Naive thymus-derived CD4-positive, alpha-beta T cell (primary cell): Measurements from ENCODE around the gene PLEKHM3. TPM values are rescaled to one million over a fixed set of nuclear protein-coding genes. Genes with fewer than 3 reads are reported as not detected.

ENCODE experiments used
- ATAC-seq: fragments of 150-1000 bp; cut with Tn5 transposase; 2 replicates; pipeline ENCODE4 v1.10.0; 2021; ENCODE audit warnings: mild to moderate bottlenecking, moderate library complexity
- CTCF ChIA-PET: fragments of 350-600 bp; sonication (Branson Sonifier 250); formaldehyde crosslinking; loops from one replicate; lab custom pipeline; 2021; ENCODE audit warnings: antibody characterized with exemption; lab: Charles Lee
- POLR2A ChIA-PET: fragments of 350-600 bp; sonication (Branson Sonifier 250); formaldehyde crosslinking; loops from one replicate; lab custom pipeline; 2021; ENCODE audit warnings: antibody characterized with exemption, inconsistent platforms; lab: Charles Lee
- DNase-seq, 9 donors: peaks; one replicate each; pipeline versions ENCODE4 v3.0.0 to v3.0.0-alpha.2; 2020 to 2022; ENCODE audit warnings: mixed read lengths in 1 of 9
- H3K27ac ChIP-seq: one replicate; pipeline ENCODE4 v1.7.0; 2013; ENCODE audit warnings: mild to moderate bottlenecking, low read depth, low read length, moderate library complexity
- H3K27me3 ChIP-seq, 2 donors: one replicate each; pipeline ENCODE4 v1.7.0; 2013; ENCODE audit warnings: low read length in 2 of 2, mild to moderate bottlenecking in 2 of 2, moderate library complexity in 2 of 2; ENCODE audit not compliant: control insufficient read depth in 2 of 2, insufficient read depth in 2 of 2
- H3K36me3 ChIP-seq, 3 experiments: 1 replicate in 2 of 3; 2 replicates in 1 of 3; pipeline ENCODE4 v1.7.0; 2013; ENCODE audit warnings: low read length in 3 of 3, mild to moderate bottlenecking in 3 of 3, moderate library complexity in 1 of 3; ENCODE audit not compliant: insufficient read depth in 3 of 3, control insufficient read depth in 2 of 3
- H3K4me1 ChIP-seq, 2 donors: one replicate each; pipeline ENCODE4 v1.7.0; 2013; ENCODE audit warnings: low read length in 2 of 2, mild to moderate bottlenecking in 2 of 2, moderate library complexity in 1 of 2; ENCODE audit not compliant: control insufficient read depth in 2 of 2, insufficient read depth in 2 of 2
- H3K4me3 ChIP-seq: 2 replicates; pipeline ENCODE4 v1.7.0; 2013; ENCODE audit warnings: mild to moderate bottlenecking, low read length
- H3K9me3 ChIP-seq, 3 experiments: 1 replicate in 2 of 3; 2 replicates in 1 of 3; pipeline ENCODE4 v1.7.0; 2013; ENCODE audit warnings: low read length in 3 of 3; ENCODE audit not compliant: control insufficient read depth in 2 of 3
- H3K27ac Mint-ChIP-seq, 9 donors: one replicate each; pipeline ENCODE4 v1.8.0; 2020 to 2022; ENCODE audit warnings: mixed read lengths in 9 of 9, mild to moderate bottlenecking in 8 of 9, moderate library complexity in 5 of 9, inconsistent platforms in 2 of 9
- H3K27me3 Mint-ChIP-seq, 5 donors: one replicate each; pipeline ENCODE4 v1.8.0; 2021 to 2022; ENCODE audit warnings: mixed read lengths in 5 of 5, mild to moderate bottlenecking in 1 of 5
- H3K36me3 Mint-ChIP-seq, 5 donors: one replicate each; pipeline ENCODE4 v1.8.0; 2020 to 2022; ENCODE audit warnings: mixed read lengths in 5 of 5, mild to moderate bottlenecking in 3 of 5, inconsistent platforms in 1 of 5
- H3K4me1 Mint-ChIP-seq, 7 donors: one replicate each; pipeline ENCODE4 v1.8.0; 2020 to 2022; ENCODE audit warnings: mixed read lengths in 7 of 7, mild to moderate bottlenecking in 3 of 7, inconsistent platforms in 1 of 7
- H3K4me3 Mint-ChIP-seq, 10 donors: one replicate each; pipeline ENCODE4 v1.8.0; 2020 to 2022; ENCODE audit warnings: mild to moderate bottlenecking in 10 of 10, mixed read lengths in 10 of 10, moderate library complexity in 6 of 10, inconsistent platforms in 2 of 10
- H3K9me3 Mint-ChIP-seq, 11 donors: one replicate each; pipeline ENCODE4 v1.8.0; 2020 to 2022; ENCODE audit warnings: mixed read lengths in 11 of 11, mild to moderate bottlenecking in 4 of 11, inconsistent platforms in 1 of 11, moderate library complexity in 1 of 11
- intact Hi-C, 2 donors: fragments of 100-400 bp; cut with micrococcal nuclease; formaldehyde crosslinking; loops; one replicate each; pipeline ENCODE4 v1.15.1; 2023
- polyA plus RNA-seq, 2 donors: library from polyadenylated mRNA; unstranded; fragments of 300-500 nt; fragmentation: Illumina TruSeq; gene quantifications; one replicate each; pipeline ENCODE4 v1.2.3, GENCODE V29; 2021
- total RNA-seq, 6 experiments: library from RNA in 5 of 6; stranded (reverse) in 5 of 6; gene quantifications; 1 replicate in 5 of 6; 2 replicates in 1 of 6; pipeline ENCODE4 v1.2.3 and lab custom pipeline; 2021 to 2026

The PLEKHM3 gene
- total and polyA plus RNA-seq, 7 experiments from 2014 or later: 3.8 to 19.4 (median 13.8) TPM

GRCh38 chr2:207819021-207819797 lies 206.1 kb downstream of the PLEKHM3 start:
- H3K9me3 Mint-ChIP-seq: peaks cover 0 to 2% (median 0%) of the 10 kb centered on the region in 11 donors

GRCh38 chr2:207816546-207816945 lies 208.8 kb downstream of the PLEKHM3 start:
- Histone ChIP-seq H3K4me1 (no peaks in the 10 kb centered on the region), H3K4me3 (no peak overlapping the region), H3K36me3 (no peaks in the 10 kb centered on the region), H3K27ac (no peak overlapping the region), H3K9me3 (no peaks in the 10 kb centered on the region), H3K27me3 (no peaks in the 10 kb centered on the region)
- ChIA-PET CTCF (no interaction called here), POLR2A (no interaction called here)
- intact Hi-C loops: no loop called here
- H3K27me3 Mint-ChIP-seq: peaks cover 0 to 4% (median 0%) of the 10 kb centered on the region in 5 donors
- peaks cover 0 to 2% (median 0%) of the 10 kb centered on the region in 11 donors for H3K9me3 Mint-ChIP-seq
- ATAC-seq: no peak
- H3K36me3 Mint-ChIP-seq: peaks cover 0 to 12% (median 0%) of the 10 kb centered on the region in 5 donors
- H3K4me1 Mint-ChIP-seq: peaks cover 0 to 2% (median 0%) of the 10 kb centered on the region in 7 donors
- H3K4me3 Mint-ChIP-seq: no peak overlapping the region
- H3K27ac Mint-ChIP-seq: no peak overlapping the region
- no peak for DNase-seq

More at GRCh38 chr2:207819021-207819797, 206.1 kb downstream of the PLEKHM3 start:
- no peak for DNase-seq
- no peak for ATAC-seq
- no peaks in the 10 kb centered on the region for H3K36me3 ChIP-seq
- H3K4me1 Mint-ChIP-seq: peaks cover 0 to 2% (median 0%) of the 10 kb centered on the region in 7 donors
- intact Hi-C loops: no loop called here
- no peaks in the 10 kb centered on the region for H3K27me3 ChIP-seq
- no peaks in the 10 kb centered on the region for H3K4me1 ChIP-seq
- CTCF ChIA-PET: no interaction called here
- POLR2A ChIA-PET: no interaction called here
- no peaks in the 10 kb centered on the region for H3K9me3 ChIP-seq
- H3K4me3 Mint-ChIP-seq: no peak overlapping the region
- H3K27ac ChIP-seq: no peak overlapping the region
- H3K4me3 ChIP-seq: no peak overlapping the region
- H3K27me3 Mint-ChIP-seq: no peaks in the 10 kb centered on the region
- H3K36me3 Mint-ChIP-seq: peaks cover 0 to 25% (median 6%) of the 10 kb centered on the region in 5 donors
- no peak overlapping the region for H3K27ac Mint-ChIP-seq

- ChIA-PET CTCF (no interaction called here), POLR2A (no interaction called here)
- Histone ChIP-seq H3K27ac (no peak overlapping the region), H3K4me3 (no peak overlapping the region), H3K9me3 (no peaks in the 10 kb centered on the region), H3K27me3 (no peaks in the 10 kb centered on the region), H3K36me3 (no peaks in the 10 kb centered on the region), H3K4me1 (no peaks in the 10 kb centered on the region)
- Mint-ChIP-seq H3K27me3 (peaks cover 0 to 4% (median 0%) of the 10 kb centered on the region in 5 donors), H3K9me3 (peaks cover 0 to 2% (median 0%) of the 10 kb centered on the region in 11 donors), H3K36me3 (peaks cover 0 to 12% (median 0%) of the 10 kb centered on the region in 5 donors), H3K4me3 (no peak overlapping the region), H3K27ac (no peak overlapping the region), H3K4me1 (peaks cover 0 to 5% (median 0%) of the 10 kb centered on the region in 7 donors)
- DNase-seq (no peak), ATAC-seq (no peak)
- intact Hi-C loops: no loop called here
These were observed 210.1 kb downstream of the PLEKHM3 start for GRCh38 chr2:207815254-207815653.

GRCh38 chr2:207813942-207814341 lies 211.4 kb downstream of the PLEKHM3 start:
- DNase-seq (no peak), ATAC-seq (no peak)
- H3K4me3 Mint-ChIP-seq: no peak overlapping the region
- H3K27me3 Mint-ChIP-seq: peaks cover 0 to 4% (median 0%) of the 10 kb centered on the region in 5 donors
- no peak overlapping the region for H3K27ac Mint-ChIP-seq
- H3K36me3 ChIP-seq: no peaks in the 10 kb centered on the region
- no peak overlapping the region for H3K27ac ChIP-seq
- H3K4me1 Mint-ChIP-seq: peaks cover 0 to 6% (median 0%) of the 10 kb centered on the region in 7 donors
- H3K9me3 ChIP-seq: no peaks in the 10 kb centered on the region
- H3K4me1 ChIP-seq: no peaks in the 10 kb centered on the region
- ChIA-PET CTCF (interaction anchor here (0.6 to 0.9 kb wide), 2 partner anchors 1033 to 1975 kb away, joined by 4 to 8 read pairs; no protein-coding TSS in a partner anchor), POLR2A (interaction anchor here (0.6 kb wide), 1 partner anchor 266 kb away, joined by 3 read pairs; no protein-coding TSS in a partner anchor)
- H3K4me3 ChIP-seq: no peak overlapping the region
- no peaks in the 10 kb centered on the region for H3K27me3 ChIP-seq
- peaks cover 0 to 9% (median 0%) of the 10 kb centered on the region in 5 donors for H3K36me3 Mint-ChIP-seq
- intact Hi-C loops: no loop called here
- peaks cover 0 to 2% (median 0%) of the 10 kb centered on the region in 11 donors for H3K9me3 Mint-ChIP-seq

GRCh38 chr2:207813221-207813916 lies 212.0 kb downstream of the PLEKHM3 start:
- Histone ChIP-seq H3K9me3 (no peaks in the 10 kb centered on the region), H3K4me1 (no peaks in the 10 kb centered on the region), H3K4me3 (no peak overlapping the region), H3K27ac (no peak overlapping the region), H3K36me3 (no peaks in the 10 kb centered on the region), H3K27me3 (no peaks in the 10 kb centered on the region)
- H3K9me3 Mint-ChIP-seq: peaks cover 0 to 2% (median 0%) of the 10 kb centered on the region in 11 donors
- POLR2A ChIA-PET: no interaction called here
- intact Hi-C loops: no loop called here
- ATAC-seq (no peak), DNase-seq (no peak)
- H3K4me3 Mint-ChIP-seq: no peak overlapping the region
- H3K27ac Mint-ChIP-seq: no peak overlapping the region
- H3K27me3 Mint-ChIP-seq: peaks cover 0 to 4% (median 0%) of the 10 kb centered on the region in 5 donors
- H3K4me1 Mint-ChIP-seq: peaks cover 0 to 6% (median 0%) of the 10 kb centered on the region in 7 donors
- CTCF ChIA-PET: no interaction called here
- H3K36me3 Mint-ChIP-seq: peaks cover 0 to 9% (median 0%) of the 10 kb centered on the region in 5 donors

- ChIA-PET POLR2A (no interaction called here), CTCF (no interaction called here)
- Mint-ChIP-seq H3K4me3 (no peak overlapping the region), H3K9me3 (peaks cover 0 to 2% (median 0%) of the 10 kb centered on the region in 11 donors), H3K27ac (no peak overlapping the region), H3K4me1 (peaks cover 0 to 6% (median 0%) of the 10 kb centered on the region in 7 donors), H3K27me3 (peaks cover 0 to 4% (median 0%) of the 10 kb centered on the region in 5 donors), H3K36me3 (peaks cover 0 to 7% (median 0%) of the 10 kb centered on the region in 5 donors)
- H3K27ac ChIP-seq: no peak overlapping the region
- no peaks in the 10 kb centered on the region for H3K27me3 ChIP-seq
- DNase-seq (no peak), ATAC-seq (no peak)
- H3K36me3 ChIP-seq: no peaks in the 10 kb centered on the region
- intact Hi-C loops: no loop called here
- H3K4me3 ChIP-seq: no peak overlapping the region
- H3K9me3 ChIP-seq: no peaks in the 10 kb centered on the region
- H3K4me1 ChIP-seq: no peaks in the 10 kb centered on the region
These were observed 212.6 kb downstream of the PLEKHM3 start for GRCh38 chr2:207812726-207813080.
